HCT116 (cell line): ENCODE data around the gene ORC6. TPM values are rescaled to one million over a fixed set of nuclear protein-coding genes. Genes with fewer than 3 reads are reported as not detected.

Experiments
- ATAC-seq: fragments of 200-7000 bp; cut with Tn5 transposase; 2 replicates; pipeline ENCODE4 v1.9.1; 2020; ENCODE audit warnings: mild to moderate bottlenecking, moderate library complexity
- BruUV-seq: library from RNA; stranded (reverse); fragments of 400-500 nt; replicated peaks from 2 replicates; lab custom pipeline; 2021; lab: Mats Ljungman, UMichigan
- CTCF ChIA-PET: fragments of 300-600 bp; sonication (Branson Sonifier 250); formaldehyde crosslinking; loops from one replicate; lab custom pipeline; 2021; ENCODE audit warnings: antibody characterized with exemption; lab: Charles Lee
- POLR2A ChIA-PET: fragments of 300-600, 350-600 bp; sonication (Branson Sonifier 250); formaldehyde crosslinking; loops from one replicate; lab custom pipeline; 2021; ENCODE audit warnings: antibody characterized with exemption; lab: Charles Lee
- RAD21 ChIA-PET, 2 experiments: fragments of 300-600 bp; sonication (Branson Sonifier 250); formaldehyde crosslinking; loops; one replicate each; lab custom pipeline; 2023; ENCODE audit warnings: low total read pairs in 2 of 2; ENCODE audit not compliant: uncharacterized antibody in 2 of 2, unreplicated experiment in 2 of 2, low non-redundant PET in 1 of 2; lab: Charles Lee
- DNase-seq: peaks from one replicate; pipeline ENCODE4 v3.0.0-alpha.2; 2010; ENCODE audit warnings: low read depth, low spot score
- H2AFZ ChIP-seq: fragments of 200-600 bp; shearing (Covaris generic), sonication (generic); 2 replicates; pipeline ENCODE4 v1.6.1; 2017; ENCODE audit warnings: low read depth, mixed run types, mixed read lengths, antibody characterized with exemption, low read length; ENCODE audit not compliant: poor library complexity, severe bottlenecking
- H3K27ac ChIP-seq: 2 replicates; pipeline ENCODE4 v1.5.1; 2012; ENCODE audit warnings: low read depth, low read length
- H3K27me3 ChIP-seq: fragments of 200-600 bp; sonication (generic); 2 replicates; pipeline ENCODE4 v1.6.1; 2016; ENCODE audit warnings: mixed run types, low read length, mixed read lengths; ENCODE audit not compliant: insufficient read depth
- H3K36me3 ChIP-seq, 2 experiments: fragments of 200-500 bp in 1 of 2; fragments of 200-600 bp in 1 of 2; sonication (Bioruptor generic) in 1 of 2; sonication (generic) in 1 of 2; 2 replicates each; pipeline versions ENCODE4 v1.5.1 to v1.6.1; 2014 to 2016; ENCODE audit warnings: low read length in 2 of 2, inconsistent platforms in 1 of 2, mixed read lengths in 1 of 2, mixed run types in 1 of 2; ENCODE audit not compliant: insufficient read depth in 2 of 2, control insufficient read depth in 1 of 2
- H3K4me1 ChIP-seq, 2 experiments: fragments of 200-600 bp in 1 of 2; sonication (generic) in 1 of 2; 2 replicates each; pipeline versions ENCODE4 v1.5.1 to v1.6.1; 2012 to 2017; ENCODE audit warnings: low read length in 2 of 2, inconsistent platforms in 1 of 2, mild to moderate bottlenecking in 1 of 2, mixed read lengths in 1 of 2, mixed run types in 1 of 2, moderate library complexity in 1 of 2; ENCODE audit not compliant: insufficient read depth in 2 of 2, control insufficient read depth in 1 of 2
- H3K4me2 ChIP-seq: fragments of 200-600 bp; sonication (generic); 2 replicates; pipeline ENCODE4 v1.6.1; 2017; ENCODE audit warnings: mixed run types, low read length, mixed read lengths
- H3K4me3 ChIP-seq, 2 experiments: fragments of 200-600 bp in 1 of 2; sonication (generic) in 1 of 2; replicated peaks in 1 of 2; 2 replicates each; pipeline ENCODE4 v1.5.1; 2011 to 2016; ENCODE audit warnings: low read length in 2 of 2, control low read depth in 1 of 2, low read depth in 1 of 2, mild to moderate bottlenecking in 1 of 2, mixed read lengths in 1 of 2, mixed run types in 1 of 2
- H3K79me2 ChIP-seq: fragments of 200-600 bp; sonication (generic); 2 replicates; pipeline ENCODE4 v1.6.1; 2017; ENCODE audit warnings: mild to moderate bottlenecking, mixed run types, low read length, moderate library complexity, mixed read lengths; ENCODE audit not compliant: insufficient read depth
- H3K9ac ChIP-seq: fragments of 200-600 bp; sonication (generic); 2 replicates; pipeline ENCODE4 v1.6.1; 2016; ENCODE audit warnings: low read length, mixed read lengths
- H3K9me2 ChIP-seq: fragments of 200-600 bp; sonication (generic), shearing (Covaris generic); 2 replicates; pipeline ENCODE4 v1.6.1; 2017; ENCODE audit warnings: mixed run types, mild to moderate bottlenecking, moderate library complexity; ENCODE audit not compliant: insufficient read depth
- H3K9me3 ChIP-seq, 2 experiments: fragments of 200-500 bp in 1 of 2; fragments of 200-600 bp in 1 of 2; sonication (Bioruptor generic) in 1 of 2; sonication (generic) in 1 of 2; 2 replicates each; pipeline ENCODE4 v1.6.1; 2014 to 2017; ENCODE audit warnings: low read length in 2 of 2, mixed read lengths in 2 of 2, inconsistent platforms in 1 of 2, low read depth in 1 of 2, mild to moderate bottlenecking in 1 of 2, mixed run types in 1 of 2, moderate library complexity in 1 of 2; ENCODE audit not compliant: control insufficient read depth in 1 of 2, insufficient read depth in 1 of 2
- H4K20me1 ChIP-seq: fragments of 200-600 bp; sonication (generic), shearing (Covaris generic); 2 replicates; pipeline ENCODE4 v1.6.1; 2017; ENCODE audit warnings: mixed run types, mild to moderate bottlenecking, moderate library complexity; ENCODE audit not compliant: insufficient read depth
- CEBPB ChIP-seq: IDR thresholded peaks from 2 replicates; pipeline ENCODE4 v1.6.1; 2012; ENCODE audit warnings: low read depth
- CTCF ChIP-seq, 3 experiments: fragments of 200-600 bp in 1 of 3; sonication (generic) in 1 of 3; IDR thresholded peaks in 2 of 3; conservative IDR thresholded peaks in 1 of 3; 2 replicates each; pipeline ENCODE4 v1.5.1; 2012 to 2017; ENCODE audit warnings: low read depth in 2 of 3, low read length in 2 of 3, antibody characterized with exemption in 1 of 3, borderline replicate concordance in 1 of 3, control low read depth in 1 of 3, mild to moderate bottlenecking in 1 of 3, mixed read lengths in 1 of 3, mixed run types in 1 of 3, moderate library complexity in 1 of 3; ENCODE audit not compliant: insufficient read depth in 1 of 3
- EGR1 ChIP-seq: IDR thresholded peaks from 2 replicates; pipeline ENCODE4 v1.6.1; 2012; ENCODE audit warnings: low read depth
- ELF1 ChIP-seq: IDR thresholded peaks from 2 replicates; pipeline ENCODE4 v1.6.1; 2012; ENCODE audit warnings: low read depth, borderline replicate concordance
- EZH2 ChIP-seq: fragments of 200-600 bp; sonication (generic); IDR thresholded peaks from 2 replicates; pipeline ENCODE4 v1.6.1; 2017; ENCODE audit warnings: antibody characterized with exemption, mixed run types
- FOSL1 ChIP-seq: IDR thresholded peaks from 2 replicates; pipeline ENCODE4 v1.6.1; 2012; ENCODE audit warnings: low read depth
- JUND ChIP-seq: IDR thresholded peaks from 2 replicates; pipeline ENCODE4 v1.6.1; 2012
- POLR2A ChIP-seq: IDR thresholded peaks from 2 replicates; pipeline ENCODE4 v1.7.0; 2011; ENCODE audit warnings: borderline replicate concordance; ENCODE audit not compliant: insufficient read depth, insufficient read length; ENCODE audit errors: extremely low read depth
- RAD21 ChIP-seq: IDR thresholded peaks from 2 replicates; pipeline ENCODE4 v1.6.1; 2012; ENCODE audit warnings: low read depth, mild to moderate bottlenecking
- SP1 ChIP-seq: IDR thresholded peaks from 2 replicates; pipeline ENCODE4 v1.6.1; 2012; ENCODE audit warnings: low read depth
- SRF ChIP-seq: IDR thresholded peaks from 2 replicates; pipeline ENCODE4 v1.6.1; 2012; ENCODE audit warnings: low read depth
- TCF7L2 ChIP-seq: IDR thresholded peaks from 2 replicates; pipeline ENCODE4 v1.7.0; 2011; ENCODE audit warnings: borderline replicate concordance, inconsistent platforms; ENCODE audit not compliant: insufficient read depth, insufficient read length; ENCODE audit errors: extremely low read depth
- intact Hi-C: fragments of 100-400 bp; cut with micrococcal nuclease; formaldehyde crosslinking; loops from 2 replicates; pipeline ENCODE4 v1.10.0; 2022
- total RNA-seq: library from RNA; stranded (reverse); gene quantifications from one replicate; pipeline ENCODE4 v1.2.1, GENCODE V29; 2021; ENCODE audit not compliant: unreplicated experiment

The ORC6 gene
- total RNA-seq, 1 experiment from 2014 or later = 44.7 TPM

GRCh38 chr16:46711106-46712058, 21.9 kb downstream of the ORC6 start:
- ChIA-PET POLR2A (no interaction called here), RAD21 (no interaction called here), CTCF (no interaction called here)
- Histone ChIP-seq H3K4me2 (no peak overlapping the region), H4K20me1 (no peaks in the 10 kb centered on the region), H3K36me3 (no peaks in the 10 kb centered on the region), H3K27ac (no peak overlapping the region), H3K9me2 (no peaks in the 10 kb centered on the region), H3K27me3 (no peaks in the 10 kb centered on the region), H3K79me2 (no peaks in the 10 kb centered on the region), H3K9ac (no peak overlapping the region), H3K4me1 (no peaks in the 10 kb centered on the region), H2AFZ (no peak overlapping the region), H3K4me3 (no peak overlapping the region), H3K9me3 (no peaks in the 10 kb centered on the region)
- no TSS peak for BruUV-seq
- DNase-seq (no peak), ATAC-seq (no peak)
- intact Hi-C loops = no loop called here
- TF ChIP-seq ELF1 (no peak), CEBPB (no peak), TCF7L2 (no peak), EZH2 (no peak), FOSL1 (no peak), RAD21 (no peak), POLR2A (no peak), JUND (no peak), SP1 (no peak), EGR1 (no peak), CTCF (IDR thresholded peaks at IDR 0.05 in 2 of 3, conservative IDR thresholded peaks at IDR 0.05 in 1 of 3; ENCODE audit: borderline replicate concordance in 1 of 3, insufficient read depth in 1 of 3, low read depth in 2 of 3, low read length in 2 of 3) (no peak), SRF (no peak)
